Iris pigment epithelial cell (primary cell): ENCODE results near the gene SRD5A1.

Experiments
- DNase-seq: peaks from one replicate; pipeline ENCODE4 v3.0.0-alpha.2; 2011; ENCODE audit warnings: low read depth

Gene SRD5A1

GRCh38 chr5:6686501-6686900 is 53.3 kb downstream of the SRD5A1 start:
- no peak for DNase-seq

GRCh38 chr5:6686915-6687409 is 53.7 kb downstream of the SRD5A1 start:
- DNase-seq: peak; percentile 59

- no peak for DNase-seq
These were observed 54.3 kb downstream of the SRD5A1 start for GRCh38 chr5:6687505-6687904.

- DNase-seq: no peak
These were observed 59.7 kb downstream of the SRD5A1 start for GRCh38 chr5:6692906-6693305.

- DNase-seq: no peak
These were observed 65.5 kb downstream of the SRD5A1 start for GRCh38 chr5:6698696-6699095.

- no peak for DNase-seq
These were observed 66.1 kb downstream of the SRD5A1 start for GRCh38 chr5:6699357-6699756.

GRCh38 chr5:6700074-6700684 is 66.9 kb downstream of the SRD5A1 start:
- no peak for DNase-seq

GRCh38 chr5:6700685-6701355 is 67.6 kb downstream of the SRD5A1 start:
- DNase-seq: no peak

- DNase-seq: no peak
These were observed 68.3 kb downstream of the SRD5A1 start for GRCh38 chr5:6701491-6701890.

GRCh38 chr5:6702633-6703032 is 69.4 kb downstream of the SRD5A1 start:
- no peak for DNase-seq

GRCh38 chr5:6703806-6704205 is 70.6 kb downstream of the SRD5A1 start:
- DNase-seq: peak; percentile 61

- DNase-seq: peak; percentile 92
These were observed 71.2 kb downstream of the SRD5A1 start for GRCh38 chr5:6704361-6704851.

GRCh38 chr5:6705088-6705487 is 71.8 kb downstream of the SRD5A1 start:
- DNase-seq: peak; percentile 38

- no peak for DNase-seq
These were observed 72.7 kb downstream of the SRD5A1 start for GRCh38 chr5:6705959-6706358.

- no peak for DNase-seq
These were observed 74.6 kb downstream of the SRD5A1 start for GRCh38 chr5:6707852-6708251.

GRCh38 chr5:6708814-6709213 is 75.6 kb downstream of the SRD5A1 start:
- no peak for DNase-seq

- DNase-seq: no peak
These were observed 76.8 kb downstream of the SRD5A1 start for GRCh38 chr5:6710070-6710469.

GRCh38 chr5:6710551-6711318 is 77.5 kb downstream of the SRD5A1 start:
- no peak for DNase-seq

GRCh38 chr5:6711409-6712141 is 78.3 kb downstream of the SRD5A1 start:
- no peak for DNase-seq

- DNase-seq: peak; percentile 78
These were observed 78.9 kb downstream of the SRD5A1 start for GRCh38 chr5:6712142-6712576.

- DNase-seq: peak; percentile 95
These were observed 79.5 kb downstream of the SRD5A1 start for GRCh38 chr5:6712577-6713273.
